ENCODE data around the gene APOL2. TPM values are rescaled to one million over a fixed set of nuclear protein-coding genes. Genes with fewer than 3 reads are reported as not detected.

APOL2 gene
- total RNA-seq, 2 experiments from 2014 or later, result 11.8 to 12.4 TPM

DNA sequence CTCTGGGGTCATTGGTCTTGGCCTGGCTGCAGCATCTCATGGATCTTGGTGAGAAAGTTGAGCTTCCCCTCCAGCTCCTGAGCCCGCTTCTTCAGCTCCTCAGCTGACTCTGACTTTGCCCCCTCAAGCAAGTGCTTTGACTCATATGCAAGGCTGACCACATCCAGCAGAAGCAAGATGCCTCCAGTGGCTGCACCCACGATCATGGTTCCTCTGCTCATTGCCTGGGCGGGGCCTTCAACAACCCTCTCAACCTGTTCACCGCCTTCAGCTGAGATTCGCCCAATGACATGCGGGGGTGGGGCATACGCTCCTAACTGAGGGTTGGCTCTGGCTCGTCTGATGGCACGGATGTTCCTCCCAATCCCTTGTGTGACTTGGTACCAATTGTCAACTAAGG lies 11.9 kb downstream of the APOL2 start:
- Histone ChIP-seq H3K27ac (ENCODE audit: low read depth, low read length, poor library complexity, severe bottlenecking) (no peak overlapping the region), H2AFZ (ENCODE audit: low read length) (no peak overlapping the region), H3K4me3 (ENCODE audit: low read depth, low read length, poor library complexity, severe bottlenecking) (no peak overlapping the region), H3K4me2 (ENCODE audit: low read length) (no peak overlapping the region), H3K9me2 (ENCODE audit: insufficient read depth, low read length) (no peaks in the 10 kb centered on the region), H4K20me1 (ENCODE audit: insufficient read depth, low read length) (no peaks in the 10 kb centered on the region), H3K79me2 (ENCODE audit: insufficient read depth, low read depth, low read length) (no peaks in the 10 kb centered on the region), H3K4me1 (ENCODE audit: insufficient read depth, low read length, poor library complexity, severe bottlenecking) (no peaks in the 10 kb centered on the region), H3K36me3 (ENCODE audit: insufficient read depth, low read length) (no peaks in the 10 kb centered on the region; the same call in none of the 2 replicates), H3K9me3 (ENCODE audit: low read length) (no peaks in the 10 kb centered on the region)
- no peak for DNase-seq (ENCODE audit: low spot score)
- POLR2A ChIA-PET, result interaction anchor here (0.7 kb wide), 1 partner anchor 161 kb away, joined by 6 read pairs; no protein-coding TSS in a partner anchor
- CTCF ChIA-PET (ENCODE audit: unreplicated experiment), result no interaction called here
- intact Hi-C loops (cut with micrococcal nuclease; ENCODE audit: unreplicated experiment), result no loop called here
- no TSS peak for BruUV-seq (replicated peaks)
- no peak for TF ChIP-seq EZH2phosphoT487 (IDR thresholded peaks at IDR 0.05; ENCODE audit: borderline replicate concordance, low read depth, low read length)
- TF ChIP-seq, protein P1, sequence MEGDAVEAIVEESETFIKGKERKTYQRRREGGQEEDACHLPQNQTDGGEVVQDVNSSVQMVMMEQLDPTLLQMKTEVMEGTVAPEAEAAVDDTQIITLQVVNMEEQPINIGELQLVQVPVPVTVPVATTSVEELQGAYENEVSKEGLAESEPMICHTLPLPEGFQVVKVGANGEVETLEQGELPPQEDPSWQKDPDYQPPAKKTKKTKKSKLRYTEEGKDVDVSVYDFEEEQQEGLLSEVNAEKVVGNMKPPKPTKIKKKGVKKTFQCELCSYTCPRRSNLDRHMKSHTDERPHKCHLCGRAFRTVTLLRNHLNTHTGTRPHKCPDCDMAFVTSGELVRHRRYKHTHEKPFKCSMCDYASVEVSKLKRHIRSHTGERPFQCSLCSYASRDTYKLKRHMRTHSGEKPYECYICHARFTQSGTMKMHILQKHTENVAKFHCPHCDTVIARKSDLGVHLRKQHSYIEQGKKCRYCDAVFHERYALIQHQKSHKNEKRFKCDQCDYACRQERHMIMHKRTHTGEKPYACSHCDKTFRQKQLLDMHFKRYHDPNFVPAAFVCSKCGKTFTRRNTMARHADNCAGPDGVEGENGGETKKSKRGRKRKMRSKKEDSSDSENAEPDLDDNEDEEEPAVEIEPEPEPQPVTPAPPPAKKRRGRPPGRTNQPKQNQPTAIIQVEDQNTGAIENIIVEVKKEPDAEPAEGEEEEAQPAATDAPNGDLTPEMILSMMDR (conservative IDR thresholded peaks at IDR 0.05; ENCODE audit: low read length), result no peak

DNA sequence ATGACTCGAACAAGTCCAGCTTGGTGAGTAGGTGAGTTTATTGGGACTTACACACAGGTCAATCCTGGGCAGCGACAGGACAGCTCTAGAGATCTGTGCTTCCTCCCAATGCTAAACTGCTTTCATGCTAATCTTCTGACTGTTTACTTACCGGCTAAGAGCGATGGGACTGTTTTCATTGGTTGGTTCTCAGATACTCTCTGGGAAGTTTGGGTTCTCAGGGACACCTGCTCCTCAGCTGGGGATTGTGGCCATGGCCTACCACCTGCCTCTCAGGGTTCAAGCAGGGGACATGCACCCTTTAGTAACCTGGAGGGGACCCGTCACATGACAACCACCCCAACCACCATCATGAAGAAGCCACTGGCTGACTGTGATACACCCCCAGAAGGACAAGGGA lies 13.1 kb downstream of the APOL2 start:
- no peak overlapping the region for H2AFZ ChIP-seq (ENCODE audit: low read length)
- no peak overlapping the region for H3K4me2 ChIP-seq (ENCODE audit: low read length)
- no peaks in the 10 kb centered on the region; the same call in none of the 2 replicates for H3K36me3 ChIP-seq (ENCODE audit: insufficient read depth, low read length)
- no peak overlapping the region for H3K4me3 ChIP-seq (ENCODE audit: low read depth, low read length, poor library complexity, severe bottlenecking)
- no TSS peak for BruUV-seq (replicated peaks)
- POLR2A ChIA-PET, result no interaction called here
- H3K9me2 ChIP-seq (ENCODE audit: insufficient read depth, low read length), result no peaks in the 10 kb centered on the region
- no peak for DNase-seq (ENCODE audit: low spot score)
- no peaks in the 10 kb centered on the region for H3K79me2 ChIP-seq (ENCODE audit: insufficient read depth, low read depth, low read length)
- H3K27ac ChIP-seq (ENCODE audit: low read depth, low read length, poor library complexity, severe bottlenecking), result no peak overlapping the region
- H3K9me3 ChIP-seq (ENCODE audit: low read length), result no peaks in the 10 kb centered on the region
- no peaks in the 10 kb centered on the region for H3K4me1 ChIP-seq (ENCODE audit: insufficient read depth, low read length, poor library complexity, severe bottlenecking)
- CTCF ChIA-PET (ENCODE audit: unreplicated experiment), result no interaction called here
- TF ChIP-seq, protein P1 (conservative IDR thresholded peaks at IDR 0.05; ENCODE audit: low read length), result no peak
- TF ChIP-seq EZH2phosphoT487 (IDR thresholded peaks at IDR 0.05; ENCODE audit: borderline replicate concordance, low read depth, low read length), result no peak
- H4K20me1 ChIP-seq (ENCODE audit: insufficient read depth, low read length), result no peaks in the 10 kb centered on the region
- intact Hi-C loops (cut with micrococcal nuclease; ENCODE audit: unreplicated experiment), result no loop called here

DNA sequence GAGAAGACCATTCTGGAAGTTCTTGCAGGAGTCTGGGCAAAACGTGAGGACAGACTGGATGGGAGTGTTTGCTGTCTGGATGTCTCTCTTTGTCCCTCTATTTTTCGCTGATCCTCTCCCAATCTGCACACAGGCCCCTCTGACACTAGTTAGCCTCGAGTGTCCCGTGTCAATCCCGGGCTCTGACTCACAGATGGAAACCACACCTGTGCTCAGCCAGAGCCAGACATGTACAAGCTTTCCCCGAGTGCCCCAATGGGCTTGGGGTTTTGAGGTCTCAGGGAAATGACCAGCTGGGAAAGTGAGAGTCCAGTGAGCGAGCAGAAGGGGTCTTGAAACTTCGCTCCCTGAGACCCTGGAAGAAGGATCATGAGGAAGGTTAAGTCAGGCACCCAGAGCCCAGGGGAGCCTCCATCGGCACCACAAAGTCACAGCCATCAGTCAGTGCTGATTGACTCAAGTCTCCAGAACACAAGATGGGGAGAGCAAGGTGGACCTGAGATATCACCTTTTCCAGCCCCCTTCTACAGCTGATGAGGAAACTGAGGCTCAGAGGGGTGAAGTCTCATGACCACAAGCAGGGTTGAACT lies 13.9 kb downstream of the APOL2 start:
- BruUV-seq (replicated peaks), result no TSS peak
- no peak overlapping the region for H3K4me3 ChIP-seq (ENCODE audit: low read depth, low read length, poor library complexity, severe bottlenecking)
- DNase-seq (ENCODE audit: low spot score), result no peak
- TF ChIP-seq EZH2phosphoT487 (IDR thresholded peaks at IDR 0.05; ENCODE audit: borderline replicate concordance, low read depth, low read length), result no peak
- TF ChIP-seq, protein P1 (conservative IDR thresholded peaks at IDR 0.05; ENCODE audit: low read length), result no peak
- no peak overlapping the region for H2AFZ ChIP-seq (ENCODE audit: low read length)
- intact Hi-C loops (cut with micrococcal nuclease; ENCODE audit: unreplicated experiment), result no loop called here
- no peaks in the 10 kb centered on the region for H3K9me2 ChIP-seq (ENCODE audit: insufficient read depth, low read length)
- H3K79me2 ChIP-seq (ENCODE audit: insufficient read depth, low read depth, low read length), result no peaks in the 10 kb centered on the region
- no peak overlapping the region for H3K4me2 ChIP-seq (ENCODE audit: low read length)
- H4K20me1 ChIP-seq (ENCODE audit: insufficient read depth, low read length), result no peaks in the 10 kb centered on the region
- no peaks in the 10 kb centered on the region; the same call in 1 of the 2 replicates for H3K36me3 ChIP-seq (ENCODE audit: insufficient read depth, low read length)
- H3K4me1 ChIP-seq (ENCODE audit: insufficient read depth, low read length, poor library complexity, severe bottlenecking), result no peaks in the 10 kb centered on the region
- no peak overlapping the region for H3K27ac ChIP-seq (ENCODE audit: low read depth, low read length, poor library complexity, severe bottlenecking)
- CTCF ChIA-PET (ENCODE audit: unreplicated experiment), result no interaction called here
- POLR2A ChIA-PET, result no interaction called here
- H3K9me3 ChIP-seq (ENCODE audit: low read length), result no peaks in the 10 kb centered on the region
